ENCODE data around the gene ENTPD6.
A peak's percentile ranks its signal among the peaks of the same experiment; 100 is the strongest.

The ENTPD6 gene

GRCh38 chr20:25188218-25188617 lies 7.3 kb upstream of the ENTPD6 start:
- no peak for DNase-seq (ENCODE audit: low read depth)

GRCh38 chr20:25191051-25191450 lies 4.5 kb upstream of the ENTPD6 start:
- DNase-seq (ENCODE audit: low read depth), result no peak

GRCh38 chr20:25191689-25192088 lies 3.8 kb upstream of the ENTPD6 start:
- DNase-seq (ENCODE audit: low read depth), result no peak

GRCh38 chr20:25193843-25194242 lies 1.7 kb upstream of the ENTPD6 start:
- DNase-seq (ENCODE audit: low read depth), result no peak

- no peak for DNase-seq (ENCODE audit: low read depth)
Measured at GRCh38 chr20:25194333-25194972, 1.1 kb upstream of the ENTPD6 start.

- no peak for DNase-seq (ENCODE audit: low read depth)
Measured at GRCh38 chr20:25195962-25196785, 662 bp downstream of the ENTPD6 start.

GRCh38 chr20:25196786-25197120 lies 1.2 kb downstream of the ENTPD6 start:
- no peak for DNase-seq (ENCODE audit: low read depth)

- DNase-seq (ENCODE audit: low read depth), result no peak
Measured at GRCh38 chr20:25197183-25197869, 1.8 kb downstream of the ENTPD6 start.

GRCh38 chr20:25197870-25198190 lies 2.3 kb downstream of the ENTPD6 start:
- DNase-seq (ENCODE audit: low read depth), result no peak

- DNase-seq (ENCODE audit: low read depth), result no peak
Measured at GRCh38 chr20:25198663-25199383, 3.3 kb downstream of the ENTPD6 start.

GRCh38 chr20:25199473-25200260 lies 4.2 kb downstream of the ENTPD6 start:
- no peak for DNase-seq (ENCODE audit: low read depth)

- no peak for DNase-seq (ENCODE audit: low read depth)
Measured at GRCh38 chr20:25203089-25203488, 7.6 kb downstream of the ENTPD6 start.

GRCh38 chr20:25203871-25204320 lies 8.4 kb downstream of the ENTPD6 start:
- DNase-seq (ENCODE audit: low read depth), result no peak

GRCh38 chr20:25204550-25205276 lies 9.2 kb downstream of the ENTPD6 start:
- DNase-seq (ENCODE audit: low read depth), result no peak

GRCh38 chr20:25205277-25206062 lies 10.0 kb downstream of the ENTPD6 start:
- DNase-seq (ENCODE audit: low read depth), result no peak

- DNase-seq (ENCODE audit: low read depth), result no peak
Measured at GRCh38 chr20:25206063-25206403, 10.5 kb downstream of the ENTPD6 start.

GRCh38 chr20:25206548-25206947 lies 11.0 kb downstream of the ENTPD6 start:
- DNase-seq (ENCODE audit: low read depth), result no peak

GRCh38 chr20:25207149-25207959 lies 11.8 kb downstream of the ENTPD6 start:
- no peak for DNase-seq (ENCODE audit: low read depth)

- DNase-seq (ENCODE audit: low read depth), result peak; percentile 36
Measured at GRCh38 chr20:25207960-25208534, 12.5 kb downstream of the ENTPD6 start.
